SKM-1 (cell line): ENCODE results near the gene MALL.
"Not testable (repeated sequence)": the region's sequence is repeated elsewhere in the genome, so short reads cannot be mapped to it uniquely, and the experiment has no call there.

Experiments
- DNase-seq: peaks from one replicate; lab custom pipeline; 2025; ENCODE audit not compliant: unreplicated experiment; lab: John Stamatoyannopoulos, UW

MALL gene

GRCh38 chr2:110115291-110116032 lies at the start of gene MALL:
Gene MALL (minus strand): TSS chr2:110115822. CDS start chr2:110115792, 30 bp downstream.
- no peak for DNase-seq

- DNase-seq = peak; percentile 54
Measured at GRCh38 chr2:110157153-110157793, 41.7 kb upstream of the MALL start.

GRCh38 chr2:110154828-110155227 lies 39.2 kb upstream of the MALL start:
- DNase-seq = not testable (repeated sequence)

- DNase-seq = not testable (repeated sequence)
Measured at GRCh38 chr2:110154188-110154587, 38.6 kb upstream of the MALL start.

- no peak for DNase-seq
Measured at GRCh38 chr2:110153416-110153815, 37.8 kb upstream of the MALL start.

- no peak for DNase-seq
Measured at GRCh38 chr2:110152943-110153342, 37.3 kb upstream of the MALL start.

- DNase-seq = no peak
Measured at GRCh38 chr2:110149330-110150220, 34.0 kb upstream of the MALL start.

GRCh38 chr2:110146945-110147332 lies 31.3 kb upstream of the MALL start:
- DNase-seq = no peak

- DNase-seq = no peak
Measured at GRCh38 chr2:110146183-110146944, 30.7 kb upstream of the MALL start.

- DNase-seq = no peak
Measured at GRCh38 chr2:110143982-110144381, 28.4 kb upstream of the MALL start.

- DNase-seq = no peak
Measured at GRCh38 chr2:110140401-110140800, 24.8 kb upstream of the MALL start.

- DNase-seq = no peak
Measured at GRCh38 chr2:110134025-110134424, 18.4 kb upstream of the MALL start.

GRCh38 chr2:110131166-110131565 lies 15.5 kb upstream of the MALL start:
- no peak for DNase-seq

GRCh38 chr2:110130757-110131156 lies 15.1 kb upstream of the MALL start:
- no peak for DNase-seq

GRCh38 chr2:110126906-110127305 lies 11.3 kb upstream of the MALL start:
- DNase-seq = no peak

GRCh38 chr2:110126086-110126773 lies 10.6 kb upstream of the MALL start:
- DNase-seq = no peak

GRCh38 chr2:110124939-110125691 lies 9.5 kb upstream of the MALL start:
- no peak for DNase-seq

- DNase-seq = no peak
Measured at GRCh38 chr2:110124038-110124825, 8.6 kb upstream of the MALL start.

GRCh38 chr2:110121592-110121991 lies 6.0 kb upstream of the MALL start:
- DNase-seq = no peak
